LNCAP (cell line): ENCODE measurements around the gene CDS2.

ENCODE experiments used
- TF ChIP-seq, protein P1 (sequence below): fragments of 450-650 bp; IDR thresholded peaks from 2 replicates; pipeline ENCODE4 v1.5.1; 2017; ENCODE audit warnings: mild to moderate bottlenecking

The CDS2 gene

DNA sequence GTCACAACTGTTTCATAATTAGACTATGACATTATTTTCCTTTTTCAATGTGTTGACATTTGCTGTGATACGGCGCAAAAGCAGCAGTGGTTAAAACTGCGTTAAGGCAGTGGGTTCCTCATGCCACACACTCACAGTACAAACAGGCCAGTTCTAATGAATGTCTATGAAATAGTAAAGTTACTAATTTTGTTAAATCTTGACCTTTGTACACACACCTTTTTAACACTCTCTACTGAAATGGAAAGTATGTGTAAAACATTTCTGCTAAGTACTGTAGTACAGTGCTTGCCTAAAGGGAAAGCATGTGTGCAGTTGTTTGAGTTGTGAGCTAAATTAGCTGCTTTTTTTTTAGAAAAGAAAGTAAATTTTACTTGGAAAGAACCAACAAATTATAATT lies 60.3 kb downstream of the CDS2 start:
- TF ChIP-seq, protein P1, sequence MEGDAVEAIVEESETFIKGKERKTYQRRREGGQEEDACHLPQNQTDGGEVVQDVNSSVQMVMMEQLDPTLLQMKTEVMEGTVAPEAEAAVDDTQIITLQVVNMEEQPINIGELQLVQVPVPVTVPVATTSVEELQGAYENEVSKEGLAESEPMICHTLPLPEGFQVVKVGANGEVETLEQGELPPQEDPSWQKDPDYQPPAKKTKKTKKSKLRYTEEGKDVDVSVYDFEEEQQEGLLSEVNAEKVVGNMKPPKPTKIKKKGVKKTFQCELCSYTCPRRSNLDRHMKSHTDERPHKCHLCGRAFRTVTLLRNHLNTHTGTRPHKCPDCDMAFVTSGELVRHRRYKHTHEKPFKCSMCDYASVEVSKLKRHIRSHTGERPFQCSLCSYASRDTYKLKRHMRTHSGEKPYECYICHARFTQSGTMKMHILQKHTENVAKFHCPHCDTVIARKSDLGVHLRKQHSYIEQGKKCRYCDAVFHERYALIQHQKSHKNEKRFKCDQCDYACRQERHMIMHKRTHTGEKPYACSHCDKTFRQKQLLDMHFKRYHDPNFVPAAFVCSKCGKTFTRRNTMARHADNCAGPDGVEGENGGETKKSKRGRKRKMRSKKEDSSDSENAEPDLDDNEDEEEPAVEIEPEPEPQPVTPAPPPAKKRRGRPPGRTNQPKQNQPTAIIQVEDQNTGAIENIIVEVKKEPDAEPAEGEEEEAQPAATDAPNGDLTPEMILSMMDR: no peak

DNA sequence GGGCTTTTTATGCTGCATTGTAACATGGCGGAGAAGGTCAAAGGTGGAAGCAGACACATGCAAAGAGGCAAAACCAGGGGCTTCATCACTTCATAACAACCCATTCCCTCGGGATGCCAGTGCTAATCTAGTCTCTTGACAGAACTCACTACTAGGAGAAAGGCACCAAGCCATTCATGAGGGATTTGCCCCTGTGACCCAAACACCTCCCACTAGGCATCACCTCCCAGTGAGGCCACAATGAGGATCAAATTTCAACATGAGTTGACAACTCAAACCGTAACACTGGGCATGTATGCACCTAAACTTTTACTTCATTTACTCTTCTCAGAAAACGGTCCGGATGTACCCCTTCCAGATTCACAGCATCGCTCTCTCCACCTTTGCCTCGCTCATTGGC lies 61.9 kb downstream of the CDS2 start:
- TF ChIP-seq, protein P1: no peak

DNA sequence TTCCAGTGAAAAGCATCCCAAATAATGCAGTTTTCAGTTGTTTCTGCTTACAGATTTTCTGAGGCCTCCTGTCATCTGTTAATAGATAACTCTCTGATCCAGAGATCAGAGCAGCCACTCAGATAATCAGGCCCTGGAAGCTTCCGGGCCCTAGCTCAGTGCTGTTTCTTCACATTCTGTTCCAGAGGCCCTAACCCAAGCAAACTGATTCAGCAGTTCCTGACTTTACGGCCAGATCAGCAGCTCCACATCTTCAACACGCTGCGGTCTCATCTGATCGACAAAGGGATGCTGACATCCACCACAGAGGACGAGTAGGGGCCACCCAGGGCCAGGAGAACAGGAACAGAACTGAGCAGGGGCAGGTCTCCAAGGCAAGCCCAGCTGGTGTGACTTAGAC lies 63.1 kb downstream of the CDS2 start:
- TF ChIP-seq, protein P1: no peak

DNA sequence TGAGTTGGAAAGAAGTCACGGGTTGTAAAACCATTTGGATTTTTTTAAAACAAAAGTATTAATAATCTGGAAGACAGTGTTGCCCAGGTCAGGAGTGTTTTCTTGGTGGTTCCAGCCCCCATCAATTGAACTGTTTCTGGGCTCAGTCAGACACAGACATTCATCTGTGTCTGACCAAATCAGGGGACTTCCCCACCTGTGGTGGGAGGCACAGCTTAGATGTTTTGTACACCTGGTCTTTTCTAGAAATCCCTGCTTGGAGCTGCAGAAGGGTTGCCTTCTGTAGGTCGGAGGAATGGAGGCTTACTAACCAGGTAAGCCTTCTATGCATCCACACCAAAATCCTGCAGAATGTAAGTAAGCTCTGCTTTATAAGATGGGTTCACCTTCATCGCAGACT lies 63.6 kb downstream of the CDS2 start:
- TF ChIP-seq, protein P1: no peak

DNA sequence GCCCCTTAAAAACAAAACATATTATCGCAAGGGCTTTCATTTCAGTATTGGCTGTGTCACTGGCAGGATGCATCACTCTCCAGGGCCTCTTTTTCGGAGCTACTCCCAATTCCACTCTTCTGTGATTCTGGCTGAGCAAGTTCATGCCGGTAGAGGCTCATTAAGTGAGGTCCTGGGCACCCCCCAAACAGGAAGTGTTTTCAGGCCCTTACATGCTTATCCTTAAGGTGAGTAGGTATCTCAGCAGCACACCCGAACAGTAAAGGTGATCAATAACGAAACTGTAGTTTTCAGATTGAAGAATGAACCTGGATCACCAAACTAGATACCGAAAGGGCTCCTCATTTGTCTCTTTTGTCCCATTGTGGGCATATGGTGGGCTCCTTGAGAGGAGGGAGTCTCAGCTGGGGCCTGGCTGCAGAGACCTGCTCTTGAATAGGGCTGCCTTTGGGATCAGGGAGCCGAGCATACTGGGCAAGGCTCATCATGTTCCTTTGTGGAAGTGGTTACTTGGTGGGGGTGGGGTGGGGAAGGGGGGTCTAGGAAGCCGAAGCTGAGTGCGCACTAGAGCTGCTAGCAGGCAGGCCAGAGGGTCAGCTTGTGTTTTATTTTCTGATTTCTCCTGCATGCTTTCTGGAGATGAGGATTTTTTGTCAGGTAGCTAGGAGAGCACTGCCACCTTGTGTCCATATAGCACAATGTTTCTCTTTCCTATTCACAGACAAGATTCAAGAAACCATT lies 65.2 kb downstream of the CDS2 start:
- TF ChIP-seq, protein P1: peak; percentile 75; the same call in 1 of the 2 replicates

DNA sequence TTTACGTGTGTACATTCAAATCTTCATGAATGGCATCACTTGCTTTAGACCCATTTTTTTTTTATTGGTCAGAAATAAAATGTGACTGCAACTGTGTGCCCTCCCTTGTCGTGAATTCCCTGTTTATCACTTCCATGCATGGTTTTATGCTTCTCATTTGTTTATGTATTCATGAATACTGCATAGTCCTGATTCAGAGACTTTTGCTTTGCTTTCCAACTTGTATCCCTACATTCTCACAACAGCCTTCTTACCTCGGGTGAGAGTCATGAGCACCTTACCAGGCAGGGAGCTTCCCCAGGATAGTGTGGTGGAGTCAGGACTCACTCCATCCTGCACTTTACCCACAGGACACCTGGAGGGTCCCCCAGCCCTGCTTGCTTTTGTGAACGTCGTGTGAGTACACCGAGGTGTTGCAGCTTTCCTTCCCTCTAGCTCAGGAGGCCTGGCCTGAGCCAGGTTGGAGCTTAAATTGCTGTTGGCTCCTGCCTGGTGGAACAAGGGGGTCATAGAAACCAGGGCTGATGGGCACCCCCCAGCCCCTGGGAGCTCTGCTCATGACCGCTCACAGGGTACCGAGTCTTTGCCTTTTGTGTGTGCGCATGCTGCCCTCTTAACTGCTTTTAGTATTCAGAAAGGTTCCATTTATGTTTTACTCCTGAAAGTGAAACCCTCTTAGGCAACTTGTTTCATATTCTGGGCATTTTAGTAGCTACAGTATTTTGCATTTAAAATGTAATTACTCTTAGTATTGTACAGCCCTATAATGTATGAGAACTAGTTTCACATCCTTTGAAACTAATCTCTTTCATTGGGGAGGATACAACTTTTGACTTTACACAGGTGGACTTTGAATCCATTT lies 66.0 kb downstream of the CDS2 start:
- TF ChIP-seq, protein P1: no peak; the same call in 1 of the 2 replicates

DNA sequence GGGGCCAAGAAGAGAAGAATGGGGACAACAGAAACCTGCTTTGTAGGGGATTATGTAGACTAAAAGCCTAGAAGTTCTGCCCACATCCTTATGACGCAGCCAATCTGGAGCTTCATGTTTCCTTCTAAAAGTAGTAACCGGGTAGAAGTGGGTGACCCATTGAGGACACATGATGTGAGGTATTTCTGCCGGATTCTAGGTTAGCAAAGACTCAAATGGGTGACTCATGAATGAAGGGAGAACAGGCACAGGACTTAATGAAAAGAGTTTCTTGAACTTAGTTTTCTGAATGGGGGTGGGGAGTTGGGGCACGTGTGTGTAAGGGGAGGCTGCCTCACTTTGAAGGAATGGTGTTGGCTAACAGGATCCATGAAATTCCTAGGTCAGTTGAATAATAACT lies 68.8 kb downstream of the CDS2 start:
- TF ChIP-seq, protein P1: no peak
